ENCODE measurements around the gene RAB35. TPM values are rescaled to one million over a fixed set of nuclear protein-coding genes. Genes with fewer than 3 reads are reported as not detected.
"Not testable (repeated sequence)": the region's sequence is repeated elsewhere in the genome, so short reads cannot be mapped to it uniquely, and the experiment has no call there.

The RAB35 gene
- polyA plus RNA-seq, 4 donors, result 35.6 to 44.2 (median 37.2) TPM

DNA sequence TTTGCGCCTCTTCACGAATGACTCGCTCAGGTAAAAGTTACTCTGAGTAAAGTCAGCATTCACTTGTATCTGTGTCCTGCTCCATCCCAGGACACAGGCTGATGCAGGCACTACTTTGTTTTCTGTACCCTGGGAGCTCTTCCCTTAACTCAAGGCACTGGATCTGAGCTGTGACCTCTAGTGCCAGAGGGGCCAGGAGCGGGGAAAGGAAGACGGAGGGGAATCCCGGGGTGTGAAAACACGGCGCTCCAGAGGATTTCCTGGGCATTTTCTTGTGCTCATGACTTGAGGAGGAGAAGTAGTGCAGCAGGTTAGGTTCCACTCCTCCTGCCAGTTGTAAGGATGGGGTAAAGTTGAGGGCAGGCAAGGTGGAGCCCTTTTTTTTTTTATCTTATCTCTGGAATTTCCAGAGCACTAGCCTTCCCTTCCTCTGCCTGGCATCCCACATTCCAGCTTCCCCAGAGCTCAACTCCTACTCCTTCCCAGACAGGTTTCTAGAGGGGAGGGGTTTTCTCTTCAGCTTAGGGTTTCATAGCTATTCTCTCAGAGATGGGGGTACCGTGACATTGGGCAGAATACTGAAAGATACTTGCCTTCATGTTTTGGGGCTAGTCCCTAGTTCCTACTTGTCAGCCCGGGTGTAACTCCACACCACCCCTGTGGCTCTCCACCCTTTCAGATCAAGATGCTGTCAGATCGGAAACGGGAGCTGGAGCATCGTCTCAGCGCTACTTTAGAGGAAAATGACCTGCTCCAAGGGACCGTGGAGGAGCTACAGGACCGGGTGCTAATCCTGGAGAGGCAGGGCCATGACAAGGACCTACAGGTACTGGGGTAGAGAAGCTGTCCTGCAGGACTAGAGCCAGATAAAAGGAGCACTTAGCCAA, 52.3 kb downstream of the RAB35 start:
- no peak for DNase-seq (ENCODE audit: low read depth in 4 of 4, low spot score in 3 of 4)

DNA sequence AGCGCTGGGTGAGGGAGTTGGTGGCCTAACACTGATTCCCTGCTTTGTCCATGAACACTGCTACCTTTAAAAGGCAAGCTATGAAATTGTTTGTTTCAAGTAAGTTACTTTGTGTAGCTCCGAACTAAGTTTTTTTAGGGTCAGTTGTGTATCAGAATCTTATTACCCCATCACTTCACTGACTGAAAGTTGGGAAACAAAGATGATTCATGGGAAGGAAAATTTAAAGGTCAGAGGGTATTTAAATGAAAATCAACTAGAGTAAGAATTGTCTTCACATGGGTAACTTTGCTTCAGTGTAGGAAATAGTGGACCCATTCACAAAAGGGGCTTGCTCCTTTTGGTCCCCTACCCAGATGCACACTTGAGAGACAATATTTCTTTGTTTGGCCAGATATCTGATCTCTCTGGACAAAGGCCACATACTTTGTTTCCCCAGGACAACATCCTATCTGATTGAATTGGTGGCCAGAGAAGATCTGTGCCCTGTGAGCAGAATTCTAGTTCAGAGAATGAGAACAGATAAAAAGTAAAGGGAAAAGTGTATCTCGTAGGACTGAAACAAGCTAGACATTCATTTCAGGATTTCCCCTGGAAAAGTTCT, 53.5 kb downstream of the RAB35 start:
- no peak for DNase-seq (ENCODE audit: low read depth in 4 of 4, low spot score in 3 of 4)

DNA sequence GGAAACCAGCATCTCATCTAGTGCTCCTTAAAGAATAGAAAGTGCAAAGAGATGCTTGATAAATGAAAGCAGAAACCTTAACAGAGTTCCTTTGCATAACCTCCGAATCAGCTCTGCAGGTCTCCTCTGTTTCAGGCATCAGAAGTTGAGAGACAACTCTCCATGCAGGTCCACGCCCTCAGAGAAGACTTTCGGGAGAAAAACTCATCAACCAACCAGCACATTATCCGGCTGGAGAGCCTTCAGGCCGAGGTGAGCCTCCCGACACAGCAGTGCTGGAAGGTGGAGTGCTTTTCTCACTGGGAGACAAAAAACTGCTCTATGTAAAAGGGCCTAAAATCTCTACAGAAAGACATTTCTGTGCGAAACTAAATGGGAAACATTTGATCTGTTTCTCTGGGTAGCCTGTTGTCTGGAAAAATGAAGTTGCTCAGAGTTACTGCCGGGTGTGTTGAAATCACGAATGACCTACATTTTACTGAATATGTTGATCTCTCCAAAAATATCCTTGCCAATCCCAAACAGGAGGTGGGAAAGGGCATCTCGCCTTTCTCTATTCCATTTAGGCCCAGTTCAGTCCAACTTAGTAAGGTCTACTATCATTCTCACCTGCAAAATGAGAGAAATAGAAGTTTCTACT, 54.9 kb downstream of the RAB35 start:
- DNase-seq (ENCODE audit: low read depth in 4 of 4, low spot score in 3 of 4), result no peak

DNA sequence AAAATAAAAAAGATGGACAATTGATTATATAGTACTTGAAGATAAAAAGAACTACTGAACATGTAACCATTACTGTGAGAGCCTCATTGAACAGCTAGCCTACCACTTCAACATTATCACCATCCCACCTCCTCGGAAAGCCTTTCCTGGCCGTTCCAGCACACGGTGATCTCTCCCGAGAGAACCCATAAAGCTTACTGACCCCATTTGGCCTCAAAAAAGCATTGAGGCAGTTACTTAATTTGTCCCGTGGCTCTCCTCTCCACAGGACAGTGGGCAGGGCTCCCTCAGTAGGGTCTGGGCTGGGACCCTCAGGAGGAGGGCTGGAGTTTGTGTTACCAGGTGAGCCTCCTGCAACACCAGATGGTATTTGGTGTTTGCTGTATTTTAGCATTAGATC, 55.8 kb downstream of the RAB35 start:
- no peak for DNase-seq (ENCODE audit: low read depth in 4 of 4, low spot score in 3 of 4)

DNA sequence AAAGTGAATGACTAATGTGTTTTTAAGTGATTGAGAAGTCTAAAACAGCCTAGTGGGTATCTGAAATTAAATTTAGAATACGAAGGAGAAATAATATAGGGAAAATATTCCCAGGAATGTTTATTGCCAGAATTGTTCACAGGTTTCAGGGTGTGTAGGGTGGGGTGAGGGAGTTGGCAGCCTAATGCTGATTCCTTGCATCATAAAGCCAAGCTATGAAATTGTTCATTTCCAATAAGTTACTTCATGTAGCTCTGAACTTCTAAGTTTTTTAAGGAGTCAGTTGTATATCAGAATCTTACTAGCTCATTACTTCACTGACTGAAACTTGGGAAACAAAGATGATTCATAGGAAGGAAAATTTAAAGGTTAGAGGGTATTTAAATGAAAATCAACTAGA, 56.4 kb downstream of the RAB35 start:
- no peak for DNase-seq (ENCODE audit: low read depth in 4 of 4, low spot score in 3 of 4)

DNA sequence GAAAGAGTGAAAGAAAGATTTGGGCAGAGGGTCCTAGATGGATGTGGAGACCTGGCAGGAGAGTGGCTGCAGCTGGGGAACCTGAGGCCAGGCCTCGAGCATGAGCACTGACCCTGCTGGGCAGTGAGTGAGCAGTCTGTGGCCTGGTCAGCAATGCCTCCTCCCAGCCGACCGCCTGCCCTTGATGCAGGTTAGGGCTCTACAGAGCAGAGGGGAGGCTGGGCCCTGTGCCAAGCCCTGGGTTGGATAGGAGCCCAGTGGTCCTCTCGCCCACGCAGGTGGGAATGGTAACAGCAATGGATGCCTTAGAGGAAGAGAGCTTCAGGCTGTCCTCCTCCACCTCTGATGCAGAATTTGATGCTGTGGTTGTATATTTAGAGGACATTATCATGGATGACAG, 59.8 kb downstream of the RAB35 start:
- no peak for DNase-seq (ENCODE audit: low read depth in 4 of 4, low spot score in 3 of 4)

DNA sequence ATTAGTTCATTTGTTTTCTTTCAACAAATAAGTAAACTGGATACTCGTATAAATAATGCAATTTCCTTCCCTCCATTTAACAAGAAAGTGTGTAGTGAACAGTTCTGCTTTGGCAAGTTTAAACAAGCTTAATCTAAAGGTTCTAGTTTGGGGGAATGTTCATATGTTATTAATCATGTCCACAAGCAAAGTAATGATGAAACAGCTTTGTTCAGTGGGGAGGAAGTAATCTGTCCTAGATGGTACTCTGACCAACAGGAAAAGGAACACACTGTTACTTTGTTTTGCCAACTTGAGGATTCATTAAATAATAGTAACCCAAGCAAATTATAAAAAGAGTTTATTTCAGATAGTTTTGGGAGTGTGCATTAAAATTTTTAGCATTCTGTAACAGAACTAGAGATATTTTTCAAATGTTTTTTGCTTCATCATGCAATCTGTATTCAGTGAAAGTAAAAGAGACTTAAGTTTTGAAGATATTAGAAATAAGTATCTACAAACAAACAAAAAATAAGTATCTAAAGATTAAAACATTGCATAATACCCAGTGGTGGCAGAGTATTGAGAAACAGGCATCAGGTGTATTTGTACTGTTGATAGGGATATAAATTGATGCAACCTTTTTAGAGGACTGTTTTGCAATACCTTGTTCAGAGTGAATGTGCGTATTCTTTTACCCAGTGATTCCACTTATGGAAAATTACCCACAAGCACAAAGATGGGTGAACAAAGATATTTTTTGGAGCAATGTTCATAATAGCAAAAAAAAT, 61.1 kb downstream of the RAB35 start:
- DNase-seq (ENCODE audit: low read depth in 4 of 4, low spot score in 3 of 4), result no peak

DNA sequence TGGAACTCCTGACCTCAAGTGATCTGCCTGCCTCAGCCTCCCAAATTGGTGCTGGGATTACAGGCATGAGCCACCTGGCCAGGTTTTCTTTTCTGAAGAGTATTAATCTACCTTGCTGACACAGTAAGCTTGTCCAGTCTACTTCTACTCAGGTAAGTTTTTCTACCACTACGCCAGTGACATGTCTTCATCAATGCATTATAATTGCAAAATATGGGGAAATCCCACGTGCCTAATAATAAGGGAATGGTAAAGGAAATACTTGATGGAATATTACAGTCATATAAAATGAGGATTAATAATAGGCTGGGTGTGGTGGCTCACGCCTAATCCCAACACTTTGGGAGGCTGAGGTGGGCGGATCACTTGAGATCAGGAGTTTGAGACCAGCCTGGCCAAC, 62.3 kb downstream of the RAB35 start:
- DNase-seq (ENCODE audit: low read depth in 4 of 4, low spot score in 3 of 4), result no peak

DNA sequence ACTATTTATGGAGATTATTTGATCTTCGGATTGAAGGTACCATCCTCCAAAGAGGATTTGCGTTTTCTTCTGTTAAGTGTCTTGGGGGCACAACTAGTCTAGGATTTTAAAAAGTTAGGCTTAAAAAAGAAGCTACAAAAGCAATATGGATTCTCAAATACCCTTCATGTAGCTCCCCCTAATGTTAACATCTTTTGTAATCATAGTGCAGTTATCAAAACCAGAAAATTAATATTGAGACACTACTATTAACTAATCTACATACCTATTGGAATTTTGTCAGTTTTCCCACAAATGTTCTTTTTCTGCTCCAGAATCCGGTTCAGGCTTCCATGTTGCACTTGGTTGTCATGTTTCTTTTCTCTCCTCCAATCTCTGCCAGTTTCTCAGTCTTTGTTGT, 65.0 kb downstream of the RAB35 start:
- no peak for DNase-seq (ENCODE audit: low read depth in 4 of 4, low spot score in 3 of 4)

DNA sequence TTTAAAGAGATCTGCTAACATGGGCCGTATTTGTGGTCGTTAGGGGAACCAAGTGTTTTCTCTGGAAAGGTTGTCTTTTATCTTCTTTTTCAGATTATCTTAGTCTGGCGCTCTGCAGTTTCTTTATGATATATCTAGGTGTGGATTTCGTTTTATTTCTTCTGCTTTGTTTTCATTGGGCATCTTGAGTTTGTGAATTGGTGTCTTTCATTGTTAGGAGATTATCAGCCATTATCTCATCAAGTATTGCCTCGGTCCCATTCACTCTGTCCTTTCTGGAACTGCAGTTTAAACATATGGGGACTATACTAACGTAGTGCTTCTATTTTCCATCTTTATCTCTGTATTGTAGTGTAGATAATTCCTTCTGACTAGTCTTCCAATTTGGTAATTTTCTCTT, 67.1 kb downstream of the RAB35 start:
- no peak for DNase-seq (ENCODE audit: low read depth in 4 of 4, low spot score in 3 of 4)

DNA sequence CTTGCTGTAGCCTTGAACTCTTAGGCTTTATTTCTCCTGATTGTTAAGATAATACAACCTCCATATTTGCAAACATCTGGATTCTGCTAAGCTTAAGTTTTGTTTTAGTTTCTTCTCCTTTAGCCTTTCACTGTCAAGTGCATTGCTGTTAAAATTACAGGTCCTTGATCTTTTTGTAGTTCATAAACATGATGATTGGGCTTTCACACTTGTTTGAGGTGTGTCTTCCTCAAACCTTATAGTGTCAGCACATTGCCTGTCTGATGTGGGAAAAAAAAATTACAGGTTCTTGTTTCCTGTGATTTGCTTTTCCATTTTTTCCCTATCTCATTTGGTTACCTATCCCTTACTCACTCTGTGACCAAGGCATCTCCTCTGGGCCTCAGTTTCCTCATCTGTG, 68.3 kb downstream of the RAB35 start:
- DNase-seq (ENCODE audit: low read depth in 4 of 4, low spot score in 3 of 4), result no peak

DNA sequence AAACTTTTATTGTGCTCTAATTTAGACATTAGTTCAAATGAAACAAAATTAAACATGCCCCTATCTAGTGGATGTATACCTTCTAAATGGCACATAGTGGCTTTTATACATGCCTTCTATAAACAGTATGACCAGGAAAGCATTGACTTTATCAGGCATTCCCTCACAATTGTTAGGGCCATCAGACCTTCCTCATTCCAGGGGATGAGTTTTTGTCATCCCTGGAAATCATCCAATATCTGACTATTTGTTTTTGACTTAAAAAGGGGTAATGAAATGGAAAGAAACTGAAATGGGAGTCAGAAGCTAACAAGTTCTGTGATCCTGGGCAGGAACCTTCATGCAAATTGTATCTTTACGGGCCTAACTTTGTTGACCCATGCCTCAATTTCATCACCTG, 69.5 kb downstream of the RAB35 start:
- DNase-seq (ENCODE audit: low read depth in 4 of 4, low spot score in 3 of 4), result no peak

DNA sequence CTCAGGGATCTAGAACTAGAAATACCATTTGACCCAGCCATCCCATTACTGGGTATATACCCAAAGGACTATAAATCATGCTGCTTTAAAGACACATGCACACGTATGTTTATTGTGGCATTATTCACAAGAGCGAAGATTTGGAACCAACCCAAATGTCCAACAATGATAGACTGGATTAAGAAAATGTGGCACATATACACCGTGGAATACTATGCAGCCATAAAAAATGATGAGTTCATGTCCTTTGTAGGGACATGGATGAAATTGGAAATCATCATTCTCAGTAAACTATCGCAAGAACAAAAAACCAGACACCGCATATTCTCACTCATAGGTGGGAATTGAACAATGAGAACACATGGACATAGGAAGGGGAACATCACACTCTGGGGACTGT, 71.2 kb downstream of the RAB35 start:
- not testable (repeated sequence) for DNase-seq (ENCODE audit: low read depth in 4 of 4, low spot score in 3 of 4)

Other genes with a start within 250 kb of the RAB35 start
- 10 to 100 TPM; 12.2 to 22.2 (median 17.8) TPM for gene CIT, start 239.4 kb downstream of the RAB35 start, polyA plus RNA-seq (ENCODE audit: insufficient read length in 4 of 4)
- 10 to 100 TPM in 3 of 4 donors, 1 to 10 TPM in 1; 1.4 to 39.9 (median 31.7) TPM for gene BICDL1, start 127.5 kb downstream of the RAB35 start, polyA plus RNA-seq (ENCODE audit: insufficient read length in 4 of 4)
- gene GCN1, start 78.0 kb upstream of the RAB35 start, polyA plus RNA-seq (ENCODE audit: insufficient read length in 4 of 4), result 10 to 100 TPM; 46.8 to 66.2 (median 51.2) TPM
- gene RPLP0, start 84.4 kb upstream of the RAB35 start, polyA plus RNA-seq (ENCODE audit: insufficient read length in 4 of 4), result 1,000 to 10,000 TPM; 2,639 to 2,878 (median 2,698) TPM
- 10 to 100 TPM; 56.8 to 81.1 (median 64.3) TPM for gene PXN, start 149.0 kb upstream of the RAB35 start, polyA plus RNA-seq (ENCODE audit: insufficient read length in 4 of 4)
- gene RNU4-2, start 175.2 kb upstream of the RAB35 start, polyA plus RNA-seq (ENCODE audit: insufficient read length in 4 of 4), result not detected
- gene RNU4-1, start 176.5 kb upstream of the RAB35 start, polyA plus RNA-seq (ENCODE audit: insufficient read length in 4 of 4), result not detected
- gene SIRT4, start 185.6 kb upstream of the RAB35 start, polyA plus RNA-seq (ENCODE audit: insufficient read length in 4 of 4), result 1 to 10 TPM; 3.3 to 4.6 (median 4.1) TPM
- gene PLA2G1B, start 211.0 kb upstream of the RAB35 start, polyA plus RNA-seq (ENCODE audit: insufficient read length in 4 of 4), result under 1 TPM in 3 of 4 donors, not detected in 1; 0.33 to 0.59 (median 0.46) TPM